ENCODE data around the gene ZNF532. TPM values are rescaled to one million over a fixed set of nuclear protein-coding genes. Genes with fewer than 3 reads are reported as not detected.
A peak's percentile ranks its signal among the peaks of the same experiment; 100 is the strongest.

Gene ZNF532
- total RNA-seq, 4 donors from 2014 or later, result 48.3 to 128 (median 96.2) TPM

- peaks cover 0 to 4% (median 0%) of the 10 kb centered on the region in 3 donors for H3K4me1 ChIP-seq
- no peaks in the 10 kb centered on the region for H3K9me3 ChIP-seq
- peaks cover 0 to 62% of the 10 kb centered on the region in 2 donors for H3K36me3 ChIP-seq
- TF ChIP-seq CTCF (IDR thresholded peaks at IDR 0.05), result no peak
- TF ChIP-seq POLR2A (IDR thresholded peaks at IDR 0.05), result no peak
- no peak for TF ChIP-seq EP300 (IDR thresholded peaks at IDR 0.05)
- TF ChIP-seq POLR2AphosphoS5 (IDR thresholded peaks at IDR 0.05), result no peak
- ATAC-seq, result no peak
- H3K27me3 ChIP-seq, result no peaks in the 10 kb centered on the region
- H3K27ac ChIP-seq, result no peak overlapping the region
- 91% methylated on average over 3 of the region's 3 CpGs; no CpG with 5 or more reads in 1 of the 2 donors for WGBS, 2 donors (ENCODE audit: low coverage in 1 of 2)
- H3K4me3 ChIP-seq, result no peak overlapping the region
These were observed 94.0 kb downstream of the ZNF532 start for GRCh38 chr18:58958628-58959027.

GRCh38 chr18:58960508-58960907 lies 95.8 kb downstream of the ZNF532 start:
- Histone ChIP-seq H3K27ac (no peak overlapping the region), H3K9me3 (no peaks in the 10 kb centered on the region), H3K27me3 (no peaks in the 10 kb centered on the region), H3K4me3 (no peak overlapping the region), H3K36me3 (peaks cover 0 to 45% of the 10 kb centered on the region in 2 donors), H3K4me1 (peaks cover 0 to 13% (median 0%) of the 10 kb centered on the region in 3 donors)
- 100% methylated on average over 1 of the region's 1 CpG for WGBS, 2 donors (ENCODE audit: low coverage in 1 of 2)
- ATAC-seq, result no peak
- TF ChIP-seq EP300 (IDR thresholded peaks at IDR 0.05) (no peak), POLR2AphosphoS5 (IDR thresholded peaks at IDR 0.05) (no peak)

GRCh38 chr18:58960946-58961722 lies 96.5 kb downstream of the ZNF532 start:
- no peak overlapping the region for H3K4me3 ChIP-seq
- no peak overlapping the region for H3K27ac ChIP-seq
- WGBS, 2 donors (ENCODE audit: low coverage in 1 of 2), result 90 to 96% methylated on average over 3 to 14 of the region's 14 CpGs
- peaks cover 0 to 39% of the 10 kb centered on the region in 2 donors for H3K36me3 ChIP-seq
- no peaks in the 10 kb centered on the region for H3K9me3 ChIP-seq
- peaks cover 0 to 19% (median 2%) of the 10 kb centered on the region in 3 donors for H3K4me1 ChIP-seq
- TF ChIP-seq EP300 (IDR thresholded peaks at IDR 0.05), result no peak
- no peak for TF ChIP-seq CTCF (IDR thresholded peaks at IDR 0.05)
- no peak for TF ChIP-seq POLR2A (IDR thresholded peaks at IDR 0.05)
- no peak for TF ChIP-seq POLR2AphosphoS5 (IDR thresholded peaks at IDR 0.05)
- ATAC-seq, result no peak
- no peaks in the 10 kb centered on the region for H3K27me3 ChIP-seq

GRCh38 chr18:58962336-58962735 lies 97.7 kb downstream of the ZNF532 start:
- no peak for ATAC-seq
- no peak overlapping the region for H3K4me3 ChIP-seq
- WGBS, 2 donors (ENCODE audit: low coverage in 1 of 2), result 94% methylated on average over 7 of the region's 8 CpGs; no CpG with 5 or more reads in 1 of the 2 donors
- no peaks in the 10 kb centered on the region for H3K27me3 ChIP-seq
- H3K36me3 ChIP-seq, result peaks cover 0 to 37% of the 10 kb centered on the region in 2 donors
- H3K27ac ChIP-seq, result no peak overlapping the region
- H3K9me3 ChIP-seq, result no peaks in the 10 kb centered on the region
- TF ChIP-seq EP300 (IDR thresholded peaks at IDR 0.05) (no peak), POLR2AphosphoS5 (IDR thresholded peaks at IDR 0.05) (no peak), POLR2A (IDR thresholded peaks at IDR 0.05) (no peak), CTCF (IDR thresholded peaks at IDR 0.05) (no peak)
- H3K4me1 ChIP-seq, result peaks cover 0 to 31% (median 2%) of the 10 kb centered on the region in 3 donors

GRCh38 chr18:58965291-58966004 lies 100.8 kb downstream of the ZNF532 start:
- Histone ChIP-seq H3K27me3 (no peaks in the 10 kb centered on the region), H3K36me3 (peaks cover 0 to 57% of the 10 kb centered on the region in 2 donors), H3K9me3 (no peaks in the 10 kb centered on the region), H3K4me1 (peaks cover 0 to 37% (median 2%) of the 10 kb centered on the region in 3 donors), H3K4me3 (no peak overlapping the region), H3K27ac (peak overlapping the region in 1 of 4 donors; percentile 41)
- TF ChIP-seq POLR2A (IDR thresholded peaks at IDR 0.05) (no peak), EP300 (IDR thresholded peaks at IDR 0.05) (no peak), CTCF (IDR thresholded peaks at IDR 0.05) (no peak), POLR2AphosphoS5 (IDR thresholded peaks at IDR 0.05) (no peak)
- 25 to 56% methylated on average over 3 to 5 of the region's 5 CpGs for WGBS, 2 donors (ENCODE audit: low coverage in 1 of 2)
- no peak for ATAC-seq
